NCI-H146 treated with DMSO at 0.1 percent for 48 hours (cell line): ENCODE results near the gene MAGI3.
"Not testable (repeated sequence)": the region's sequence is repeated elsewhere in the genome, so short reads cannot be mapped to it uniquely, and the experiment has no call there.

ENCODE experiments used
- DNase-seq: peaks from one replicate; lab custom pipeline; 2025; ENCODE audit not compliant: unreplicated experiment; lab: John Stamatoyannopoulos, UW

MAGI3 gene

GRCh38 chr1:113508364-113509164 is 118.2 kb downstream of the MAGI3 start:
- DNase-seq: no peak

GRCh38 chr1:113509766-113510165 is 119.5 kb downstream of the MAGI3 start:
- DNase-seq: not testable (repeated sequence)

GRCh38 chr1:113511269-113511668 is 121.0 kb downstream of the MAGI3 start:
- no peak for DNase-seq

- DNase-seq: no peak
Measured at GRCh38 chr1:113515498-113515897, 125.2 kb downstream of the MAGI3 start.

GRCh38 chr1:113517346-113517745 is 127.0 kb downstream of the MAGI3 start:
- no peak for DNase-seq

GRCh38 chr1:113517983-113518382 is 127.7 kb downstream of the MAGI3 start:
- no peak for DNase-seq

GRCh38 chr1:113519556-113519955 is 129.2 kb downstream of the MAGI3 start:
- DNase-seq: no peak

GRCh38 chr1:113530021-113530420 is 139.7 kb downstream of the MAGI3 start:
- no peak for DNase-seq

- no peak for DNase-seq
Measured at GRCh38 chr1:113531321-113531720, 141.0 kb downstream of the MAGI3 start.

GRCh38 chr1:113533061-113533460 is 142.7 kb downstream of the MAGI3 start:
- DNase-seq: no peak

- no peak for DNase-seq
Measured at GRCh38 chr1:113534130-113534817, 144.0 kb downstream of the MAGI3 start.

GRCh38 chr1:113534875-113535274 is 144.6 kb downstream of the MAGI3 start:
- no peak for DNase-seq

GRCh38 chr1:113536182-113536780 is 146.0 kb downstream of the MAGI3 start:
- DNase-seq: no peak

GRCh38 chr1:113538225-113538624 is 147.9 kb downstream of the MAGI3 start:
- DNase-seq: no peak

- DNase-seq: no peak
Measured at GRCh38 chr1:113540335-113540734, 150.0 kb downstream of the MAGI3 start.

- DNase-seq: no peak
Measured at GRCh38 chr1:113541106-113541505, 150.8 kb downstream of the MAGI3 start.

GRCh38 chr1:113542221-113542701 is 151.9 kb downstream of the MAGI3 start:
- no peak for DNase-seq

GRCh38 chr1:113543110-113543509 is 152.8 kb downstream of the MAGI3 start:
- DNase-seq: no peak

GRCh38 chr1:113545210-113545609 is 154.9 kb downstream of the MAGI3 start:
- DNase-seq: no peak

GRCh38 chr1:113545626-113546025 is 155.3 kb downstream of the MAGI3 start:
- DNase-seq: no peak

- no peak for DNase-seq
Measured at GRCh38 chr1:113551728-113552127, 161.4 kb downstream of the MAGI3 start.

- no peak for DNase-seq
Measured at GRCh38 chr1:113552244-113552643, 161.9 kb downstream of the MAGI3 start.
